Urothelium cell line (cell line): ENCODE data around the gene LMOD2.
A peak's percentile ranks its signal among the peaks of the same experiment; 100 is the strongest.

ENCODE experiments used
- DNase-seq: peaks from one replicate; pipeline ENCODE4 v3.0.0; 2011; ENCODE audit warnings: low spot score, mixed read lengths
- FAIRE-seq: peaks from 2 replicates; lab custom pipeline; 2011; peaks lifted over from hg19 to GRCh38; lab: Jason Lieb, UNC

Gene LMOD2

GRCh38 chr7:123637878-123638277 lies 17.8 kb upstream of the LMOD2 start:
- FAIRE-seq (no peak), DNase-seq (no peak)

DNA sequence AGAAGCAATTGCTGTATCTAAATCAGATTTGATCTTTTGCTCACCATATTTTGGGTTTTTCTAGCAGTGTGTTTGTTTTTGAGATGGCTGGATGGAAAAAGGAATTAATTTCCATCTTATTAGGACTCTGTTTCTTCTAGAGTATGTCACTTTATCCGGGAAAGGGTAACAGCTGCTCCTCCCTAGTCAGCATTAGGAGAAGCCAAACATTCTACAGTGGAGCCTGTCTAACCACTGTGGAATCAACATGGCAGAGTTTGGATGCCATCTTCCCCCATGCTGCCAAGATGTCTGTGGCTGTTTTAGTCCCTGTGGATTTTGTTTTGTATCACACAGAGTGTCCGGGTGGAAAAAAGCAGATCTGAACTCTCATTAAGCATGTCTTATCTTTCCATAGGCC lies 16.0 kb upstream of the LMOD2 start:
- no peak for FAIRE-seq
- DNase-seq = no peak

- no peak for FAIRE-seq
Observed at GRCh38 chr7:123640583-123640982, 15.1 kb upstream of the LMOD2 start.

GRCh38 chr7:123641901-123642300 lies 13.8 kb upstream of the LMOD2 start:
- DNase-seq = no peak
- FAIRE-seq = no peak

More at GRCh38 chr7:123640583-123640982, 15.1 kb upstream of the LMOD2 start:
- DNase-seq = no peak

DNA sequence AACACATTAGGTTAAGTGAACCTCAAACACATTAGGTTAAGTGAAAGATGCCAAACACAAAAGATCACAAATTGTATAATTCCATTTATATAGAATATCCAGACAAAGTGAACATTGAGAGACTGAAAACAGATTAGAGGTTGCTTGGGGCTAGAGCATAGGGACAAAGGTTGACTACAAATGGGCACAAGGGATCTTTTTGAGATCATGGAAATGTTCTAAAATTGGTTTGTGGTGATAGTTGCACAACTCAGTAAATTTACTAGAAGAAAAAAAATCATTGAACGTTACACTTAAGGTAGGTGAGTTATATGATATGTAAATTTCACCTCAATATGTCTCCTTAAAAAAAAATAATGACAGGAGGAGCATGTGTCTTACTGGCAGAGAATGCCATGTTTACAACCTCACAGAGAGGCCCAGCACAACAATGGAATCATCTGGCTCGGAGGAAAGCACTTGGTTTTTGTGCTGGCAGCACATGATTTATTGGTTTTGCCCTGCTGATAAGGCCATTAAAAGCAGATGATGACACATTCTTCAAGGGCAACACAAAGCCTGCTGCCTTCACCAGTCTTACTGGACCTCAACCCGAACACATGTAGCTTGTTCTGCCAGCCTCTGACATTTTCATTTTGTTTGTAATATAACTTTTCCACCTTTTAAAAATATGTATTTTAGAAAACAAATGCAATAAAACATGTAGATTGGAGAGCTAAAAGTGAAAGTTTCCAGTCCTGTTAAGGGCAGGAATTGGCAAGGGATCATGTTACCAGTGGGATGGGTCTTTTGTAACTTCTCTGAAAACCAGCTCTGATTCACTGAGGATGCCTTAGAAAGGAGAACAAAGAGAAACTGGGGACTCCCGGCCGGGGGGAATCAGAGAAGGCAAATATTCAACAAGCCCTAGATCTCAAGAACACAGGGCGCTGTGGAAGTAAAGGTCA lies 11.9 kb upstream of the LMOD2 start:
- FAIRE-seq (no peak), DNase-seq (peak; percentile 47)

DNA sequence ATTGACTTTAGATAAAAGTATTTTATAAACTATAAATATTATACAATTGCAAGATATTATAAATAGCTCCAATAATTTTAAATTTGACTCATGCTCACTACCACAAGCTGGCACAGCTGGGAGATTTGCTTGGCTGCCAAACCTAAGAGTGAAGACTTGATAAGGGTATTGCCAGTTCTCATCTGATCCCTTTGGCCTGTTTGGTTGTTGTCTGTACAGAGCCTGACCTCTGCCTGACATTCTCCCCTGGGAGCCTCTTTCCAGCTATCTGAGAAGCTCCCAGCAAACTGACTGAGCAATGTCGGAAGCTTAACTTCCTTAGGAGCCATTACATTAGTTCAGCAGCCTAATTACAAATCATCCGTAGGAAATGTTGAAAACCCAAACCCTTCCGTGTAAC lies 10.2 kb upstream of the LMOD2 start:
- FAIRE-seq (no peak), DNase-seq (no peak)

DNA sequence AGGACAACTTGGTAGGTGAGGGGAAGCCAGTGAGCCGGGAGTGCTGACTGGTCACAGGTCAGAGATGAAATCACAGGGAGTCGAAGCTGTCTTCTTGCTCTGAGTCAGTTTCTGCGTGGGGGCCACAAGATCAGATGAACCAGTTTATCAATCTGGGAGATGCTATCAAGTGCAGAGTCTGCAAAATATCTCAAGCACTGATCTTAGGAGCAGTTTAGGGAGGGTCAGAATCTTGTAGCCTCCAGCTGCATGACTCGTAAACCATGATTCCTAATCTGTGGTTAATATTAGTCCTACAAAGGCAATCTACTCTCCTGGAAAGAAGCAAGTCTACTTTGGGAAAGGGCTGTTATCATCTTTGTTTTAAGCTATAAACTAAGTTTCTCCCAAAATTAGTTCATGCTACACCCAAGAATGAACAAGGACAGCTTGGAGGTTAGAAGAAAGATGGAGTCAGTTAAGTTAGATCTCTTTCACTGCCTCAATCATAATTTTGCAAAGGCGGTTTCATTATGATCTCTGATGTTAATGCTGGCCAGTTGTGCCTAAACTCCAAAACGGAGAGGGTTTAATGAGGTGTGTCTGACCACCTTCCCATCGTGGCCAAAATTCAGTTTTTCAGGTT lies 8.4 kb upstream of the LMOD2 start:
- DNase-seq (no peak), FAIRE-seq (no peak)

GRCh38 chr7:123649964-123650363 lies 5.7 kb upstream of the LMOD2 start:
- DNase-seq (peak; percentile 28), FAIRE-seq (no peak)

- no peak for DNase-seq
- no peak for FAIRE-seq
Observed at GRCh38 chr7:123650595-123650994, 5.1 kb upstream of the LMOD2 start.

DNA sequence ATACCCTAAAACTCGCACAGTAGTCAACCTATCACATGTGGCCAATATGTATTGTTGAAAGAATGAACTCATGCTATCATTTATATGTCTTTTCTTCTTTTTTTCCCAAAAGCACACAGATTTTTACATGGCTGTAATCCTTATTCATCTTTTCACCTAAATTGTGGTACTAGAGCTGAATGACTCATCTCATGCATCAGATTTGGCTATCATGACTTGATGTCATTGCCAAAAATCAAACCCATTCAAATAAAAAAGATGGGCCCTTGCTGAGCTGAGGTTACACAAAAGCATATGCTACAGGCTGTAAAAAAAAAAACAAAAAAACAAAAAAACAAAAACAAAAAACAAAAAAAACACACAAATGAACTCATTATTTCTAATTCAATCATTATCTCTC lies 3.3 kb upstream of the LMOD2 start:
- FAIRE-seq (no peak), DNase-seq (no peak)

GRCh38 chr7:123653162-123653561 lies 2.5 kb upstream of the LMOD2 start:
- no peak for FAIRE-seq
- DNase-seq = no peak

- DNase-seq = no peak
- no peak for FAIRE-seq
Observed at GRCh38 chr7:123656544-123657303, 1.1 kb downstream of the LMOD2 start.

DNA sequence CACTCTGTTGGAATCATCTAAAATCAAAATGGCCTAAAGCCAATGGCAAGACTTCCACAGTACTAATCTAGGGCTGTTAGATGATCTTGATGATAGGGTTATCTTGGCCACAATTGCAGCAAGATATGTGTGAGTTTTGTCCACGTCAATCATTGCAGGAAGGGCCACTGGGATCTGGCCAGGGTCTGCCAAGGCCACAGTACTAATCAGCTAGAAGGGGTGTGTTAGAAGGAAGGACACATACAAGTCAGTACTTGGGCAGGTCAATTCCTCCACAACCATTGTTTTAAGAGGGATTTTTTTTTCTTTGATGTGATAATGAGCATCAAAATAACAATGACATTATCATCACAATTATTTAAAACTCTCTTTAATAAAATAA lies 1.6 kb downstream of the LMOD2 start:
- FAIRE-seq (no peak), DNase-seq (no peak)

DNA sequence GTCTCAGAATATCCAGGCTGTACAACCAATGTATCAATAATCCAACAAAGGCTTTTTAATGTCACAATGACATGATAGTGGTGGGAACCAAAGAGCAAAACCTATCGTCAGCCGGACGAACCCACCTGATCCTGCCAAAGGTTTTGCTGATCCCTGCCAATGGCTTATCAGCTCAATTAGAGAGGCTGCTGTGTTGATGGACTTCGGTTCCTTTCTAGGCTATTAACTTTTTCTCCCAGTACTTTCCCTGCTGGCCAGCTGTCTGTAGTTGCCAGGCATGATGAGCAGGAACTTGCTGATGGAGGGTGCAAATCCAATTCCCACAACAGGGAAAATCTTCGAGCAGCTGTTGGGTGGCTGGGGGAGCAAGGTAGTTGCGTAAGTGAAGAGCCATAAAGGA lies 2.4 kb downstream of the LMOD2 start:
- FAIRE-seq = no peak
- no peak for DNase-seq

GRCh38 chr7:123660514-123661354 lies 5.1 kb downstream of the LMOD2 start:
- DNase-seq (no peak), FAIRE-seq (no peak)

GRCh38 chr7:123661765-123662164 lies 6.1 kb downstream of the LMOD2 start:
- DNase-seq = no peak
- FAIRE-seq = no peak

DNA sequence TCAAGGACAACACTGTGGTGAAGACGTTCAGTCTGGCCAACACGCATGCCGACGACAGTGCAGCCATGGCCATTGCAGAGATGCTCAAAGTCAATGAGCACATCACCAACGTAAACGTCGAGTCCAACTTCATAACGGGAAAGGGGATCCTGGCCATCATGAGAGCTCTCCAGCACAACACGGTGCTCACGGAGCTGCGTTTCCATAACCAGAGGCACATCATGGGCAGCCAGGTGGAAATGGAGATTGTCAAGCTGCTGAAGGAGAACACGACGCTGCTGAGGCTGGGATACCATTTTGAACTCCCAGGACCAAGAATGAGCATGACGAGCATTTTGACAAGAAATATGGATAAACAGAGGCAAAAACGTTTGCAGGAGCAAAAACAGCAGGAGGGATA lies 6.6 kb downstream of the LMOD2 start:
- no peak for DNase-seq
- FAIRE-seq = no peak

DNA sequence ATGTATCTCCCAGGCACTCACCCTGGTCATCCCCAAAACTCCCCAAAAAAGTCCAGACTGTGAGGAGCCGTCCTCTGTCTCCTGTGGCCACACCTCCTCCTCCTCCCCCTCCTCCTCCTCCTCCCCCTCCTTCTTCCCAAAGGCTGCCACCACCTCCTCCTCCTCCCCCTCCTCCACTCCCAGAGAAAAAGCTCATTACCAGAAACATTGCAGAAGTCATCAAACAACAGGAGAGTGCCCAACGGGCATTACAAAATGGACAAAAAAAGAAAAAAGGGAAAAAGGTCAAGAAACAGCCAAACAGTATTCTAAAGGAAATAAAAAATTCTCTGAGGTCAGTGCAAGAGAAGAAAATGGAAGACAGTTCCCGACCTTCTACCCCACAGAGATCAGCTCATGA lies 7.1 kb downstream of the LMOD2 start:
- FAIRE-seq = no peak
- no peak for DNase-seq

DNA sequence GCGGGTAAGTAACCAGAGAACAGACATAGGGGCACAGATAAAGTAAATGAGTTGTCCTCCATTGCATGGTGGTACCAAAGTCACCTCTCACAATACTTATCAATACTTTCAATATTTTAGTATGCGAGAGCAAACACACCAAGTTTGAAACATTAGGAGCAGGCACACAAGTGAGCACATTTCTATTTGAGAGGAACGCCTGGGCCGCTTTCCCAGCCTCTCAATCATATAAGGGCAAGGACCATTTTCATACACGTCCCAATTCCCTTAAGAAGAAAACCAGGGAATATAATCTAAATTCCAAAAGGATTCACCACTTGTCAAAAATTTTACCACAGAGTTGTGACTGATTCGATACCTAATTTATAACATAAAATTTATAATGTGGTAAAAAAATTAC lies 7.5 kb downstream of the LMOD2 start:
- no peak for FAIRE-seq

GRCh38 chr7:123665157-123665556 lies 9.5 kb downstream of the LMOD2 start:
- no peak for FAIRE-seq
- DNase-seq = no peak

More for the DNA sequence above, 7.5 kb downstream of the LMOD2 start:
- no peak for DNase-seq

DNA sequence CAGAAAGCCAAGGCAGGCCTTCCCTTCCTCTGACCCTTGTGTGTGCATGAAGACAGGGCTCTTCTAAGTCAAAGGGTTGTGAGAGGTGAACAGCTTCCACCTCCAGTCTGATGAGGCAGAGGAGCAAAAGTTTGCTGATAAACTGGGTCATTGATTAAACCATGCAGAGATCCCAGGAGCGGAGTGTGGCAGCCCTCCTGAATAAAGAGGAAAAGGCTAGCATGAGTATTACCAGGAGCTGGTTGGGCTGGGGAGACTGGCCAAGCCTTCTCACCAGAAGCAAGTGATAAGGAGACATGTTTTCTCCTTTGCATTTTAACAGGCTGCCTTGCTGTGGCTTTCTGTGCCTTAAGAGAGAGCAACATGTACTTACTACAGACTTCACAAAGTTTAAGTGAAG lies 10.2 kb downstream of the LMOD2 start:
- no peak for DNase-seq
- no peak for FAIRE-seq
